ENCODE measurements around the gene ASIC4. TPM values are rescaled to one million over a fixed set of nuclear protein-coding genes. Genes with fewer than 3 reads are reported as not detected.

The ASIC4 gene
- total RNA-seq, 1 experiment from 2014 or later, result 0.17 TPM

DNA sequence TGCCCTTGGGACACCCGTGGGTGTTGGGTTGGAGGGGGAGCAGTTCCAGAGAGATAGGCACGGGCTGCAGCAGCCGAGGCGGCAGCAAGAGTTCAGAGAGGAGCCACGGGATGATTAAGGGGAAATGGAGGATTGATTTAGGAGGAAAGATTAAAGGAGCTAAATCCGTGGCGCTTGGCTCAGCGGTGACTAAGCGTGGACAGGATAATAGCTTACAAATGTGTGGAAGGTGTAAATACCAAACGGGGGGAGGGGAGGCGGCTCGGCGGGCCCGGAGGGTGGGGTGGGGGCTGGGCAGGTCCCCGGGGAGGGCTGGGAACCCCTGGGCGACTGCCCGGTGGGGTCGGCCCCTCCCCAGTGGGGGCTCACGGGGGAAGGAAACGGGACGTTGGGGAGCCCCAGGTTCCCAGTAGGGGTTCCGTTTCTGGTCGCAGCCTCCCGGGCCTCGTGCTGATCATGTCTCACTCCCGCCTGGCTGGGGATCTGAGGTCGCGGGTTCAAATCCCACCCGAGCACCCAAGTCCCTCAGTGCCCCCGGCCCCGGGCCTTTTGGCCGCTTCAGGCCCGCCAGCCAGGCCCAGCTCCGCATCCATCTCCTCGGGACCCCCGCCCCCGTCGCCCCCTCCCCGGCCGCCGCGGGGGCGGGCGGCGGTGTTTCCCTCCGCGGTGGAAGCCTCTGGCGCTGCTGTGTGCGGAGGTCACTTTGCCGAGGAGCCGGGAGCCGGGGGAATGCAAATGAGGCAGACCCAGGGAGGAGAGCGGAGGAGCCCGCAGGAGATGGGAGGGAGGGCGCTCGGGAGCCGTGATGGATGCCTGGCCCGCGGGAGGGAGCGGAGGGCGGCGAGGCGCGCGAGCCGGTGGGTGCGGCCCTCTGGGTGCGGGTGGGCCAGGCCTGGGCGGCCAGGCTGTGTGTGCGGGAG lies 8.1 kb downstream of the ASIC4 start:
- CTCF ChIA-PET, result interaction anchor here (0.6 to 1.6 kb wide), 17 partner anchors 8 to 215 kb away, joined by 3 to 20 read pairs (median 4); partner anchors contain the start of gene GMPPA
- H3K27ac Mint-ChIP-seq (ENCODE audit: unreplicated experiment), result no peak overlapping the region
- H3K4me1 Mint-ChIP-seq (ENCODE audit: low read depth, unreplicated experiment), result peaks cover 24% of the 10 kb centered on the region
- no peak for DNase-seq
- peaks cover 77% of the 10 kb centered on the region for H3K27me3 Mint-ChIP-seq (ENCODE audit: unreplicated experiment)
- intact Hi-C loops (cut with micrococcal nuclease; ENCODE audit: unreplicated experiment), result loop anchor here (5.0 kb wide), 1 partner anchor 45 kb away; no protein-coding TSS in a partner anchor
- peak overlapping the region; percentile 19 for H3K4me3 Mint-ChIP-seq (ENCODE audit: low read depth, unreplicated experiment)
- no peak for TF ChIP-seq CTCF (IDR thresholded peaks at IDR 0.05; ENCODE audit: unreplicated experiment)
- no peaks in the 10 kb centered on the region for H3K36me3 Mint-ChIP-seq (ENCODE audit: insufficient read depth, unreplicated experiment)
- BruUV-seq (replicated peaks), result no TSS peak
- no peaks in the 10 kb centered on the region for H3K9me3 Mint-ChIP-seq (ENCODE audit: low read depth, unreplicated experiment)

DNA sequence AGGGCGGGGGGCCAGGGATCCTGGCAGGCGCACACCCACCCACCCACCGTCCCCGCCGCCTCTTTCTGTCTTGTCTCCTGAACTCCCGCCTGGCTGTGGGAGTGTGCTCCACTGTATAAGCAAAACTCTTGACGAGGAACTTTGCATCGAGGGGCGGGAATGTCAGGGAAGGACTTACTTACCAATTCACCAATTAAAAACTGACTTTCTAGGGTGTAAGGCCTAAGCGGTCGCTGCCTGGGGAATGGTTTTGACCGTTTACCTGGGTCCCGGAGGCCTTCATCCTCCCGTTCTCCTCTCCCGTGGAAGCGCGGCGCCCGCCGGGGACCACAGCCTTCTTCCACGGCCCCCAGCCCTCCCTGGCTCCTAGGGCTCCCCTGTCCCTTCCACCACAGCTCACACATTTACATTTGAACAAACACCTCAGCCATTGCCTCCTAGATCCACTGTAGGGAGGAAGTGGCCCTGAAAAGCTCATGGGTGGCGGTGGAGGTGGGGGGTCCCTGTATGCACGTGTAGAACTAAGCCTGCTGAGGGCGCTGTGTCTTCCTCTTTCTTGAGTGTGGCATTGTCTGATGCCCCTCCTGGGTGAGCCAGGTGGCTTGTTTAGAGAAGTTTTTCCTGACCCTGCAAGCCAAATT lies 8.9 kb downstream of the ASIC4 start:
- intact Hi-C loops (cut with micrococcal nuclease; ENCODE audit: unreplicated experiment), result loop anchor here (5.0 kb wide), 1 partner anchor 46 kb away; no protein-coding TSS in a partner anchor
- no peaks in the 10 kb centered on the region for H3K9me3 Mint-ChIP-seq (ENCODE audit: low read depth, unreplicated experiment)
- no peak overlapping the region for H3K27ac Mint-ChIP-seq (ENCODE audit: unreplicated experiment)
- no peak for TF ChIP-seq CTCF (IDR thresholded peaks at IDR 0.05; ENCODE audit: unreplicated experiment)
- CTCF ChIA-PET, result interaction anchor here (0.7 to 1.4 kb wide), 3 partner anchors 14 to 41 kb away, joined by 3 to 8 read pairs (median 5); partner anchors contain the start of gene GMPPA
- BruUV-seq (replicated peaks), result no TSS peak
- H3K27me3 Mint-ChIP-seq (ENCODE audit: unreplicated experiment), result peaks cover 77% of the 10 kb centered on the region
- DNase-seq, result no peak
- H3K4me1 Mint-ChIP-seq (ENCODE audit: low read depth, unreplicated experiment), result peaks cover 25% of the 10 kb centered on the region
- no peaks in the 10 kb centered on the region for H3K36me3 Mint-ChIP-seq (ENCODE audit: insufficient read depth, unreplicated experiment)
- H3K4me3 Mint-ChIP-seq (ENCODE audit: low read depth, unreplicated experiment), result peak overlapping the region; percentile 23

- Mint-ChIP-seq H3K27ac (ENCODE audit: unreplicated experiment) (no peak overlapping the region), H3K9me3 (ENCODE audit: low read depth, unreplicated experiment) (no peaks in the 10 kb centered on the region), H3K4me3 (ENCODE audit: low read depth, unreplicated experiment) (no peak overlapping the region), H3K4me1 (ENCODE audit: low read depth, unreplicated experiment) (peaks cover 25% of the 10 kb centered on the region), H3K36me3 (ENCODE audit: insufficient read depth, unreplicated experiment) (no peaks in the 10 kb centered on the region), H3K27me3 (ENCODE audit: unreplicated experiment) (peaks cover 77% of the 10 kb centered on the region)
- intact Hi-C loops (cut with micrococcal nuclease; ENCODE audit: unreplicated experiment), result loop anchor here (5.0 kb wide), 1 partner anchor 48 kb away; no protein-coding TSS in a partner anchor
- no peak for TF ChIP-seq CTCF (IDR thresholded peaks at IDR 0.05; ENCODE audit: unreplicated experiment)
- BruUV-seq (replicated peaks), result no TSS peak
- CTCF ChIA-PET, result interaction anchor here (1.4 kb wide), 1 partner anchor 12 kb away, joined by 5 read pairs; no protein-coding TSS in a partner anchor
- DNase-seq, result no peak
Measured at GRCh38 chr2:219524817-219525216, 10.5 kb downstream of the ASIC4 start.

DNA sequence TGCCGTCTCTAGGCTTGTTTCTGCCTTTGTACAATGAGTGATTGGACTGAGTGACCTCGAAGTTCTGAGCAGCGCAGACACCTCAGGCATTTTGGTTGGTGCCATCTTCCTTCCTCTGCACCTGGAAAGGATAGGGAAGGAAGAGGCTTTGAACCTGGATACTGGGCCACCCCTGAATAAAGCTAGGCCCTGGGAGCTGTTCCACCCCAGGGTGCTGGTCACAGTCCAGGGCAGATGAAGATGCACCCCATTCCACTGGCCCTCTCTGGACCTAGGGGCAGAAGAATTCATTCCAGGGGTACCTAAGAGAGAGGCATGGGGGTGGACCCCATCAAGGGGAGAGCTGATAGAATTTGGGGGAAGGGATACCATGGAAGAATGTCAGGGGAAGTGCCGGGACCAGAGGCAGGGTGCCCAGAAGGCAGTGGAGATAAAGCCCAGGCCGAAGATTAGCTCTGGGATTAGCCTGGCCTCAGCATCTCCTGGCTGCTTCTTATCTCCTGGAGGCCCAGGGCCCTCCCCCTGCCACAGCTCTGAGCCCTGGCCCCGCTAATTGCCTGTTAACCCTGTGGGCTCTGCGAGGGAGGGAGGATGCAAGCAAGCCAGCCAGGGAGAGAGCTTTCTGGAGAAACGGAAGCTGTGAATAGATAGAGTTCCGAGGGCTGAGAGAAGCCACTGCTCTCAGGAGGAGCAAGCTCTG lies 11.4 kb downstream of the ASIC4 start:
- BruUV-seq (replicated peaks), result no TSS peak
- CTCF ChIA-PET, result interaction anchor here (0.6 to 1.0 kb wide), 2 partner anchors 30 to 161 kb away, joined by 3 read pairs; a partner anchor contains a TSS
- Mint-ChIP-seq H3K4me1 (ENCODE audit: low read depth, unreplicated experiment) (peaks cover 25% of the 10 kb centered on the region), H3K36me3 (ENCODE audit: insufficient read depth, unreplicated experiment) (no peaks in the 10 kb centered on the region), H3K9me3 (ENCODE audit: low read depth, unreplicated experiment) (no peaks in the 10 kb centered on the region), H3K27me3 (ENCODE audit: unreplicated experiment) (peaks cover 77% of the 10 kb centered on the region), H3K4me3 (ENCODE audit: low read depth, unreplicated experiment) (no peak overlapping the region), H3K27ac (ENCODE audit: unreplicated experiment) (no peak overlapping the region)
- intact Hi-C loops (cut with micrococcal nuclease; ENCODE audit: unreplicated experiment), result no loop called here
- no peak for DNase-seq
- no peak for TF ChIP-seq CTCF (IDR thresholded peaks at IDR 0.05; ENCODE audit: unreplicated experiment)
